Measurements from ENCODE around the gene DUS3L. TPM values are rescaled to one million over a fixed set of nuclear protein-coding genes. Genes with fewer than 3 reads are reported as not detected.

The DUS3L gene
- polyA plus RNA-seq, 1 experiment: 7.8 TPM

DNA sequence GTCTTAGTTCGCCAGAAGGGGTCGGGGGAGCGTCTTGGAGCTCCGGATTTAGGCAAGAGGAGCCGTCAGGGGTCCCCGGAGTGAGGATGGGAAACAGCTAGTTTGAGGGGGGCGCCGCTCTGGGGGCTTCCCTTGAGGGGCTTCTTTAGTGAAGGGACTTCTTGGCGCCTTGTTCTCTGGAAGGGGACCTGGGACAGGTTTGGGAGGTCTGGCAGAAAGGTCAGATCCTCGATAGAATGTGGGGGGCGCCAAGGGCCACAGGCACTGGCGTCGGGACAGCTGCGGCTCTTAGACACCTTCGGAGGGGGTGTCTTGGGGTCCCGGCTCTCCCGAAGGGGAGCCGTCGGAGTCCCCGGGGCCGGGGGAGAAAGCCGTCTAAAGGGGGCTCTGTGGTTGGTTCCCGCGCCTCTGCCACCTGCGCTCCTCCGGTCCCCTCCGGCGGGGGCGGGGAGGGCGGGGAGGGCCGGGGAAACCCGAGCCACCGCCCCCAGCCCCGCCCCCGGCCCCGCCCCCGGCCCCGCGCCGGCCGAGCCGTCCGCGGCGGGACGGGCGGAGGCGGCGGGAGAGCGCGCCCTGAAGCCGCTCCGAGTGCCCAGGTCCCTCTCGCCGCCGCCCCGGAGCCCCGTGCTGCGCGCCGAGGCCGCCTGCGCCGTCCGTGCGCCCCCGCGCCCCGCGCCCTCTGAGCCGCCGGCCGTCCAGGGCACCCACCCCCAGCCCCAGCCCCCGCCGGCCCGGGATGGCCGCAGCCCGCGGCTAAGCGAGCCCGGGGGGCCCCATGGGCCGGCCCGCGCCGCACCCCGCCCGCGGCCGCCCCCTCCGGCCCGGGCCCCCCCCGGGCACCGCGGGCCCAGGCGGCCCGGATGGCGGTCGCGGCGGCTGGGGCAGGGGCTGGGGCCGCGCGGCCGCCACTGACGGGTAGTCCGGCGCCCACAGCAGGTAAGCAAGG is 13.8 kb upstream of the DUS3L start, which contains the start of gene NRTN:
Gene NRTN, plus strand, starts transcription at position 552 of the 946 bp plus-strand sequence. CDS start 19,099 bp downstream, outside the sequence.
- DNase-seq (ENCODE audit: low read depth, low spot score): no peak
- TF ChIP-seq, protein P1, sequence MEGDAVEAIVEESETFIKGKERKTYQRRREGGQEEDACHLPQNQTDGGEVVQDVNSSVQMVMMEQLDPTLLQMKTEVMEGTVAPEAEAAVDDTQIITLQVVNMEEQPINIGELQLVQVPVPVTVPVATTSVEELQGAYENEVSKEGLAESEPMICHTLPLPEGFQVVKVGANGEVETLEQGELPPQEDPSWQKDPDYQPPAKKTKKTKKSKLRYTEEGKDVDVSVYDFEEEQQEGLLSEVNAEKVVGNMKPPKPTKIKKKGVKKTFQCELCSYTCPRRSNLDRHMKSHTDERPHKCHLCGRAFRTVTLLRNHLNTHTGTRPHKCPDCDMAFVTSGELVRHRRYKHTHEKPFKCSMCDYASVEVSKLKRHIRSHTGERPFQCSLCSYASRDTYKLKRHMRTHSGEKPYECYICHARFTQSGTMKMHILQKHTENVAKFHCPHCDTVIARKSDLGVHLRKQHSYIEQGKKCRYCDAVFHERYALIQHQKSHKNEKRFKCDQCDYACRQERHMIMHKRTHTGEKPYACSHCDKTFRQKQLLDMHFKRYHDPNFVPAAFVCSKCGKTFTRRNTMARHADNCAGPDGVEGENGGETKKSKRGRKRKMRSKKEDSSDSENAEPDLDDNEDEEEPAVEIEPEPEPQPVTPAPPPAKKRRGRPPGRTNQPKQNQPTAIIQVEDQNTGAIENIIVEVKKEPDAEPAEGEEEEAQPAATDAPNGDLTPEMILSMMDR (IDR thresholded peaks at IDR 0.05; ENCODE audit: low read depth, low read length): no peak
- CTCF ChIA-PET: interaction anchor here (0.7 to 2.1 kb wide), 67 partner anchors 8 to 426 kb away, joined by 3 to 141 read pairs (median 7); partner anchors contain the start of genes CATSPERD, DUS3L, FUT6 and NDUFA11
- H3K4me3 ChIP-seq (ENCODE audit: low read depth, low read length): peak within 1 kb of the TSS; percentile 44; the same call in 1 of the 2 replicates
- POLR2A ChIA-PET: interaction anchor here (0.5 to 1.8 kb wide), 9 partner anchors 14 to 217 kb away, joined by 3 to 15 read pairs (median 5); partner anchors contain the start of genes LONP1 and NDUFA11
- no peak within 1 kb of the TSS for H3K27ac ChIP-seq (ENCODE audit: low read depth, low read length)
- H3K9me3 ChIP-seq (ENCODE audit: control insufficient read depth, insufficient read depth, low read length): peaks cover 4% of the 10 kb centered on the region; the same call in 1 of the 2 replicates
- peaks cover 41% of the 10 kb centered on the region for H3K27me3 ChIP-seq (ENCODE audit: control insufficient read depth, insufficient read depth, low read length)

DNA sequence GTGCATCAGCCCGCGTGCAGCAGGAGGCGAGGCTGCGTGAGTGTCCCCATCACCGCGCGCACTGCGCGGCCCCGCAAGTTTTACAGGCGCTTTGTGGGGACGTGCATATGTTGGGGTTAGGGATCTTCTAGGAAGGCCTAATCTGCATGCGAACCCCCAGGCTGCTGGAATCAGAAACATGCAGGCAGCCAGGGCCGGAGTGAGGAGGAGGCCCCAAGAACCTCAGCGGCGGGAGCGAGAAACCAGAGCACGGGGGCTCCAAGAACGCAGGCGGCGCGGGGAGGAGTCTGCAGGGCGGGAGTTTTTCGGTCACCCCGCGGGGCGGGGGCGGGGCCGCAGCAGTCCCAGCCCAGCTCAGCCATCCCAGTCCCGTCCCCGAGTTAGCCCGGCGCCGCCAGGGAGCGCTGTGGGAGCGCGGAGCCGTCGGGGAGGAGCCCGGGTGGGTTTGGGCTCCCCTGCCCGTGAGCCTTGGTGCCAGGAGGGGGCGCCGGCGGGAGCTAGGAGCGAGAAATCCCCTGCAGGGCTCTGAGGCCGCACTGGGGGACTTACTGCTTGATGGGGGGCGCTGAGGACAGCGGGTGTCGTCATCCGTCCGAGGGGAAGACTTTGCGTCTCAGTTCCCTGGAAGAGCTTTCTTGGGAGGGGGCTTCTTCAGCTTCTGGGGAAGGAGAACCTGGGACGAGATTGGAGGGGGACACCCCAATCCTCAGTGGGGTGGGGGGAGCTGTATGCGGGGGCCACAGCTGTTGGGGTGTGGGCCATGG is 13.0 kb upstream of the DUS3L start:
- ChIA-PET POLR2A (interaction anchor here (0.5 to 1.8 kb wide), 11 partner anchors 13 to 511 kb away, joined by 3 to 15 read pairs (median 6); partner anchors contain the start of genes LONP1 and NDUFA11), CTCF (interaction anchor here (0.6 to 2.1 kb wide), 69 partner anchors 8 to 427 kb away, joined by 3 to 141 read pairs (median 7); partner anchors contain the start of genes CATSPERD, DUS3L, FUT6 and NDUFA11)
- TF ChIP-seq, protein P1 (IDR thresholded peaks at IDR 0.05; ENCODE audit: low read depth, low read length): peak; percentile 97
- H3K9me3 ChIP-seq (ENCODE audit: control insufficient read depth, insufficient read depth, low read length): peaks cover 4% of the 10 kb centered on the region; the same call in 1 of the 2 replicates
- H3K4me3 ChIP-seq (ENCODE audit: low read depth, low read length): peak overlapping the region; percentile 44
- peaks cover 49% of the 10 kb centered on the region for H3K27me3 ChIP-seq (ENCODE audit: control insufficient read depth, insufficient read depth, low read length)
- no peak overlapping the region for H3K27ac ChIP-seq (ENCODE audit: low read depth, low read length)
- DNase-seq (ENCODE audit: low read depth, low spot score): peak; percentile 74

DNA sequence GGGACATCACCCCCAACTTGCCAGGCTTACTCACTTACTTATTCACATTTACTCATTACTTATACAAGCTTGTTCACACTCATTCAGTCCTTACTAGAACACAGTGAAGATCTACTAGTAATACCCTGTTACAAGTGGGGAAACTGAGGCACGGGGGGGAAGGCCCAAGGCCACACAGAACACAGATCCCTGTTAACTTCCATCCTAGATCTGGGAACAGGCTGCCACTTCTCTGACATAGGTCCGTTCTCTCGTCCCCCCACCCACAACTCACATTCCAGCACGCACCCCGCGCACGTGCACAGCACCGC is 12.4 kb upstream of the DUS3L start:
- TF ChIP-seq, protein P1 (IDR thresholded peaks at IDR 0.05; ENCODE audit: low read depth, low read length): no peak
- ChIA-PET CTCF (interaction anchor here (0.6 to 2.1 kb wide), 57 partner anchors 9 to 427 kb away, joined by 3 to 141 read pairs (median 7); partner anchors contain the start of genes CATSPERD, DUS3L, FUT6 and NDUFA11), POLR2A (interaction anchor here (0.6 to 1.8 kb wide), 5 partner anchors 25 to 100 kb away, joined by 6 to 15 read pairs (median 6); partner anchors contain the start of gene NDUFA11)
- no peak for DNase-seq (ENCODE audit: low read depth, low spot score)
- H3K9me3 ChIP-seq (ENCODE audit: control insufficient read depth, insufficient read depth, low read length): peaks cover 3% of the 10 kb centered on the region; the same call in 1 of the 2 replicates
- H3K4me3 ChIP-seq (ENCODE audit: low read depth, low read length): peak overlapping the region; percentile 44
- peaks cover 48% of the 10 kb centered on the region for H3K27me3 ChIP-seq (ENCODE audit: control insufficient read depth, insufficient read depth, low read length)
- no peak overlapping the region for H3K27ac ChIP-seq (ENCODE audit: low read depth, low read length)

DNA sequence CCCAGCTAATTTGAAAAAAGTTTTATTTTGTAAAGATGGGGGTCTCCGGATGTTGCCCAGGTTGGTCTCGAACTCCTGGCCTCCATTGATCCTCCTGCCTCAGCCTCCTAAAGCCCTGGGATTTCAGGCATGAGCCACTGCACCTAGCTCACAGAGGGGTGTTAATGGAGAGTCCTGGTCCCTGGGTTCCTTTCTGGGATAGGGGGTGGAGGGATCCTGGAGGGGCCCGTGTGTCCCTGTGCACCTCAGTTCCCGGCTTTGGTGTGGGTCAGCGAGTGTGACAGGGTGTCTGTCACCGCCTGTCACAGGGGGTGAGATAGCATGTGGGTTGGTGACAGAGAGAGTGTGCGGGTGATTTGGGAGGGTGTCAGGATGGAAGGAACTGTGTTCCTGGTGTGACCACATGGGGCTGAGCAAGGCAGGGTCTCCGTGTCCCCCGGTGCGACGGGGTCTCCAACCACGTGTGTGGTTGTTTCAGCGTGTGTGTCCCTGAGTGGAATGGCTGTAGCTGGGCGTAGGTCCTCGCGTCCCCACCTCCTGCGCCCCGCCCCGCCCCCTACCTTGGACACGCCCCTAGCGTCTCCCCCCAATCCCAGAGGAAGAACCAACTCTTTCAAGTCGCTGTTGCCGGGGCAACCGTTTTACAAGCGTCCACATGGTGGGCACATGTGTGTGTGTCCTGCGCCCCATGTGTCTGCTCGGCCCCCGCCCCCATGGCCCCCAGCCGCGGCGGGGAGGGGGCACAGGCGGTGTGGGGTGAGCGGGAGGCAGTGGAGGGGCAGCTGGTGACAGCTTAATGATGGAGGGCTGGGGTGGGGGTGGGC is 11.0 kb upstream of the DUS3L start:
- no peak for DNase-seq (ENCODE audit: low read depth, low spot score)
- POLR2A ChIA-PET: interaction anchor here (0.6 kb wide), 1 partner anchor 178 kb away, joined by 3 read pairs; no protein-coding TSS in a partner anchor
- TF ChIP-seq, protein P1 (IDR thresholded peaks at IDR 0.05; ENCODE audit: low read depth, low read length): no peak
- CTCF ChIA-PET: interaction anchor here (0.6 to 1.2 kb wide), 4 partner anchors 91 to 220 kb away, joined by 3 to 4 read pairs (median 4); no protein-coding TSS in a partner anchor
- Histone ChIP-seq H3K9me3 (ENCODE audit: control insufficient read depth, insufficient read depth, low read length) (no peaks in the 10 kb centered on the region; the same call in 1 of the 2 replicates), H3K27me3 (ENCODE audit: control insufficient read depth, insufficient read depth, low read length) (peaks cover 46% of the 10 kb centered on the region), H3K4me3 (ENCODE audit: low read depth, low read length) (no peak overlapping the region), H3K27ac (ENCODE audit: low read depth, low read length) (no peak overlapping the region)
